Liver (tissue), 9 donors: ENCODE measurements around the gene COPB2. TPM values are rescaled to one million over a fixed set of nuclear protein-coding genes. Genes with fewer than 3 reads are reported as not detected.
A peak's percentile ranks its signal among the peaks of the same experiment; 100 is the strongest.

Experiments
- DNase-seq: peaks from one replicate; pipeline ENCODE4 v3.0.0-alpha.2; 2017; ENCODE audit warnings: low spot score
- H3K27ac ChIP-seq, 2 donors: one replicate each; pipeline ENCODE4 v1.7.0; 2013; ENCODE audit warnings: inconsistent platforms in 2 of 2, low read length in 2 of 2, control low read depth in 1 of 2, low read depth in 1 of 2, mild to moderate bottlenecking in 1 of 2
- H3K27me3 ChIP-seq, 4 donors: one replicate each; pipeline versions ENCODE4 v1.6.1 to v1.7.0; 2013; ENCODE audit warnings: low read length in 3 of 4, inconsistent platforms in 1 of 4, mild to moderate bottlenecking in 1 of 4, moderate library complexity in 1 of 4; ENCODE audit not compliant: control insufficient read depth in 4 of 4, insufficient read depth in 4 of 4
- H3K36me3 ChIP-seq, 4 donors: one replicate each; pipeline versions ENCODE4 v1.6.1 to v1.7.0; 2013; ENCODE audit warnings: low read length in 3 of 4, mild to moderate bottlenecking in 3 of 4, low read depth in 1 of 4, moderate library complexity in 1 of 4; ENCODE audit not compliant: control insufficient read depth in 4 of 4, insufficient read depth in 3 of 4
- H3K4me1 ChIP-seq, 4 donors: one replicate each; pipeline versions ENCODE4 v1.6.1 to v1.7.0; 2013; ENCODE audit warnings: low read length in 3 of 4, mild to moderate bottlenecking in 3 of 4, moderate library complexity in 1 of 4; ENCODE audit not compliant: control insufficient read depth in 4 of 4, insufficient read depth in 4 of 4
- H3K4me3 ChIP-seq, 3 donors: one replicate each; pipeline versions ENCODE4 v1.6.1 to v1.7.0; 2013; ENCODE audit warnings: low read length in 3 of 3, control low read depth in 1 of 3, low read depth in 1 of 3, mild to moderate bottlenecking in 1 of 3
- H3K9ac ChIP-seq, 2 donors: one replicate each; pipeline ENCODE4 v1.7.0; 2013; ENCODE audit warnings: low read length in 2 of 2, mild to moderate bottlenecking in 2 of 2, moderate library complexity in 2 of 2, control low read depth in 1 of 2, low read depth in 1 of 2
- H3K9me3 ChIP-seq, 4 donors: one replicate each; pipeline versions ENCODE4 v1.6.1 to v1.7.0; 2013; ENCODE audit warnings: low read length in 3 of 4; ENCODE audit not compliant: control insufficient read depth in 4 of 4
- ATF3 ChIP-seq: IDR thresholded peaks from 2 replicates; pipeline ENCODE4 v1.6.1; 2016; ENCODE audit warnings: antibody characterized with exemption
- CTCF ChIP-seq: fragments of 150-350 bp; IDR thresholded peaks from 2 replicates; pipeline ENCODE4 v1.5.1; 2017; ENCODE audit warnings: improper control_type of control experiment, low read depth, low read length; ENCODE audit not compliant: missing input control
- EGR1 ChIP-seq, 2 donors: IDR thresholded peaks; 2 replicates each; pipeline ENCODE4 v1.6.1; 2016 to 2018; ENCODE audit warnings: antibody characterized with exemption in 2 of 2, low read depth in 2 of 2
- FOXA1 ChIP-seq: IDR thresholded peaks from 2 replicates; pipeline ENCODE4 v1.6.1; 2016; ENCODE audit warnings: antibody characterized with exemption
- FOXA2 ChIP-seq: IDR thresholded peaks from 2 replicates; pipeline ENCODE4 v1.6.1; 2016; ENCODE audit warnings: antibody characterized with exemption
- GABPA ChIP-seq, 2 donors: IDR thresholded peaks in 1 of 2; conservative IDR thresholded peaks in 1 of 2; 2 replicates each; pipeline ENCODE4 v1.6.1; 2016; ENCODE audit warnings: antibody characterized with exemption in 2 of 2, mild to moderate bottlenecking in 1 of 2, moderate library complexity in 1 of 2
- HNF4A ChIP-seq, 2 donors: conservative IDR thresholded peaks; 2 replicates each; pipeline ENCODE4 v1.6.1; 2016; ENCODE audit warnings: antibody characterized with exemption in 2 of 2, mild to moderate bottlenecking in 2 of 2
- HNF4G ChIP-seq: IDR thresholded peaks from 2 replicates; pipeline ENCODE4 v1.6.1; 2016; ENCODE audit warnings: antibody characterized with exemption
- JUND ChIP-seq, 2 donors: IDR thresholded peaks; 2 replicates each; pipeline ENCODE4 v1.6.1; 2016; ENCODE audit warnings: antibody characterized with exemption in 2 of 2
- NR2F2 ChIP-seq: IDR thresholded peaks from 2 replicates; pipeline ENCODE4 v1.6.1; 2016; ENCODE audit warnings: antibody characterized with exemption
- REST ChIP-seq: IDR thresholded peaks from 2 replicates; pipeline ENCODE4 v1.6.1; 2016; ENCODE audit warnings: antibody characterized with exemption, mild to moderate bottlenecking
- RXRA ChIP-seq, 2 donors: IDR thresholded peaks; 2 replicates each; pipeline ENCODE4 v1.6.1; 2017 to 2018; ENCODE audit warnings: antibody characterized with exemption in 2 of 2, mild to moderate bottlenecking in 1 of 2
- TAF1 ChIP-seq: conservative IDR thresholded peaks from 2 replicates; pipeline ENCODE4 v1.6.1; 2016; ENCODE audit warnings: antibody characterized with exemption, mild to moderate bottlenecking
- YY1 ChIP-seq: IDR thresholded peaks from 2 replicates; pipeline ENCODE4 v1.6.1; 2016; ENCODE audit warnings: antibody characterized with exemption, mild to moderate bottlenecking
- WGBS: extraction: QIAGEN DNeasy Blood & Tissue Kit; methylation state at CpG from one replicate; pipeline ENCODE4 v1.1.7; 2013; 5-methylcytosine and 5-hydroxymethylcytosine counted together
- polyA plus RNA-seq, 2 donors: library from polyadenylated mRNA; stranded (reverse) in 1 of 2; unstranded in 1 of 2; fragments of 200-250 nt in 1 of 2; fragments of >200 nt in 1 of 2; fragmentation: Nextera tagmentation in 1 of 2; extraction: Ambion mirVana in 1 of 2; gene quantifications; one replicate each; pipeline versions ENCODE4 v1.2.1 to v1.2.3, GENCODE V29; 2013 to 2015
- total RNA-seq, 2 donors: library from RNA; depleted of rRNA; stranded (reverse); fragments of >200 nt; gene quantifications; one replicate each; pipeline ENCODE4 v1.2.3, GENCODE V29; 2014
- TF ChIP-seq, protein P1 (sequence below): IDR thresholded peaks from 2 replicates; pipeline ENCODE4 v1.6.1; 2016; ENCODE audit warnings: antibody characterized with exemption
- donor health status: healthy.
- donor health status: healthy.
- donor health status: healthy.
- donor health status: healthy.
- donor health status: healthy.

The COPB2 gene
- total and polyA plus RNA-seq, 4 donors = 45.4 to 145 (median 72.0) TPM

GRCh38 chr3:139377378-139377777 is 12.1 kb downstream of the COPB2 start:
- Histone ChIP-seq H3K9ac (no peak overlapping the region), H3K9me3 (no peaks in the 10 kb centered on the region), H3K36me3 (peaks cover 7 to 68% (median 63%) of the 10 kb centered on the region in 4 donors), H3K27me3 (no peaks in the 10 kb centered on the region), H3K27ac (no peak overlapping the region), H3K4me3 (no peak overlapping the region), H3K4me1 (peaks cover 0 to 13% (median 2%) of the 10 kb centered on the region in 4 donors)
- TF ChIP-seq HNF4A (conservative IDR thresholded peaks at IDR 0.05) = peak; percentile 50 to 74
- no peak for TF ChIP-seq YY1
- TF ChIP-seq, protein P1, sequence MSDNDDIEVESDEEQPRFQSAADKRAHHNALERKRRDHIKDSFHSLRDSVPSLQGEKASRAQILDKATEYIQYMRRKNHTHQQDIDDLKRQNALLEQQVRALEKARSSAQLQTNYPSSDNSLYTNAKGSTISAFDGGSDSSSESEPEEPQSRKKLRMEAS = no peak
- no peak for TF ChIP-seq ATF3
- no peak for TF ChIP-seq FOXA2
- no peak for DNase-seq
- 73% methylated on average over 3 of the region's 3 CpGs for WGBS

DNA sequence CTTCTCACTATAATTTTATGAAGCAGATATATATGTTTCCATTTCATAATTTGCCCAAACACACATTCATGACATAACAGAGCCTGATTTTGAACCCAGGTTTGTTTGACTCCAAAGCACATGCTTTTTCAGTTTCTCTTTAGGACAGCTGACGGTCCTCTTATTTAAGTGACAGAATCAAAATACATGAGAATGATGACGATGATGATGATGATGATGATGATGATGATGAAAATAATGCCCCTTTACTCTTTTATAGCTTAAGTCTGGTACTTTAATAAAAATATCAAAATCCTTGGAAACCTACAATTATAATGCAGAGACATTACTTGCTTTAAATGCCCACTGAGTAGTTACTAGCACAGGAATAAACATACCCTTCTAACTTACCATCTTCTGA is 15.3 kb downstream of the COPB2 start:
- 90% methylated on average over 2 of the region's 2 CpGs for WGBS

DNA sequence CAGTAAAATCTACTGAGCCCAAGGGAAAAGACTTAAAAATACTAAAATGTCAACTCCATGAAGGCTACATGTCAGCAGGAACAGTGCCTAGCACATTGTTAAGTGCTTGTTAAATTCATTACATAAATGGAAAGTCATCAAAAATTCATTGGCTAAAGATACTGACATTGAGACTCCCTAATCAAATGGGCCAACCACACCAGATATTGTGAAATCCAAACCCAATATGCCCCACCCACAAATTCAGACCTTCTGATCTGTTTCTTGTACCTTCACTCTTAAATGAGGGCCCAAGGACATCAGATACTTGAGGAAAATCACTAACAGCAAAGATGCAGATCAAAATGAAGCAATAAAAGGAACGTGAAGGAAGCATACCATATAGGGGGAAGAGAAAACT is 24.9 kb downstream of the COPB2 start:
- DNase-seq = no peak
- Histone ChIP-seq H3K27me3 (no peaks in the 10 kb centered on the region), H3K27ac (no peak overlapping the region), H3K36me3 (peaks cover 15 to 97% (median 80%) of the 10 kb centered on the region in 4 donors), H3K9me3 (no peaks in the 10 kb centered on the region), H3K4me1 (no peaks in the 10 kb centered on the region), H3K4me3 (no peak overlapping the region), H3K9ac (no peak overlapping the region)
- WGBS = 95% methylated on average over 1 of the region's 1 CpG
- TF ChIP-seq RXRA (IDR thresholded peaks at IDR 0.05) (no peak), FOXA1 (no peak), REST (no peak), HNF4G (no peak), NR2F2 (no peak), HNF4A (conservative IDR thresholded peaks at IDR 0.05) (no peak), ATF3 (no peak), GABPA (IDR thresholded peaks at IDR 0.05 in 1 of 2, conservative IDR thresholded peaks at IDR 0.05 in 1 of 2) (no peak), CTCF (no peak), TAF1 (no peak)
- TF ChIP-seq, protein P1 = no peak

More for the DNA sequence above, 15.3 kb downstream of the COPB2 start:
- Histone ChIP-seq H3K4me3 (no peak overlapping the region), H3K27me3 (no peaks in the 10 kb centered on the region), H3K4me1 (peaks cover 0 to 10% (median 2%) of the 10 kb centered on the region in 4 donors), H3K27ac (no peak overlapping the region), H3K9me3 (no peaks in the 10 kb centered on the region), H3K36me3 (peaks cover 19 to 77% (median 72%) of the 10 kb centered on the region in 4 donors), H3K9ac (no peak overlapping the region)
- TF ChIP-seq JUND (IDR thresholded peaks at IDR 0.05) (no peak), EGR1 (IDR thresholded peaks at IDR 0.05; ENCODE audit: low read depth in 2 of 2) (no peak)
- no peak for DNase-seq
